Stimulated activated CD4-positive, alpha-beta T cell treated with anti-CD3 and anti-CD28 coated beads, Interleukin-12 subunit alpha, Interleukin-12 subunit beta, amount 100 ng/mL, for 4 hours (primary cell): ENCODE measurements around the gene USP20.

Experiments used
- DNase-seq: peaks from one replicate; pipeline ENCODE4 v3.0.0-alpha.2; 2020

The USP20 gene

GRCh38 chr9:129894120-129894823 is 59.0 kb downstream of the USP20 start:
- DNase-seq = no peak

- no peak for DNase-seq
Measured at GRCh38 chr9:129895376-129896268, 60.4 kb downstream of the USP20 start.

GRCh38 chr9:129897263-129897662 is 62.0 kb downstream of the USP20 start:
- DNase-seq = no peak

GRCh38 chr9:129898185-129898584 is 62.9 kb downstream of the USP20 start:
- no peak for DNase-seq

- no peak for DNase-seq
Measured at GRCh38 chr9:129899620-129900019, 64.4 kb downstream of the USP20 start.

- DNase-seq = no peak
Measured at GRCh38 chr9:129900263-129901027, 65.2 kb downstream of the USP20 start.

- DNase-seq = no peak
Measured at GRCh38 chr9:129901993-129902739, 66.9 kb downstream of the USP20 start.

GRCh38 chr9:129902740-129903134 is 67.5 kb downstream of the USP20 start:
- DNase-seq = no peak

GRCh38 chr9:129904734-129905133 is 69.5 kb downstream of the USP20 start:
- no peak for DNase-seq

- DNase-seq = no peak
Measured at GRCh38 chr9:129906298-129906697, 71.0 kb downstream of the USP20 start.

GRCh38 chr9:129907201-129907600 is 71.9 kb downstream of the USP20 start:
- DNase-seq = no peak

GRCh38 chr9:129908906-129909305 is 73.6 kb downstream of the USP20 start:
- DNase-seq = no peak

- no peak for DNase-seq
Measured at GRCh38 chr9:129909851-129910250, 74.6 kb downstream of the USP20 start.

- DNase-seq = no peak
Measured at GRCh38 chr9:129910628-129911567, 75.6 kb downstream of the USP20 start.

- no peak for DNase-seq
Measured at GRCh38 chr9:129914051-129914450, 78.8 kb downstream of the USP20 start.

- no peak for DNase-seq
Measured at GRCh38 chr9:129916707-129917106, 81.4 kb downstream of the USP20 start.

- no peak for DNase-seq
Measured at GRCh38 chr9:129918296-129918950, 83.2 kb downstream of the USP20 start.

GRCh38 chr9:129919277-129919676 is 84.0 kb downstream of the USP20 start:
- DNase-seq = no peak

- no peak for DNase-seq
Measured at GRCh38 chr9:129919841-129920240, 84.6 kb downstream of the USP20 start.

GRCh38 chr9:129921905-129922304 is 86.6 kb downstream of the USP20 start:
- no peak for DNase-seq

GRCh38 chr9:129923589-129923988 is 88.3 kb downstream of the USP20 start:
- no peak for DNase-seq
